ENCODE measurements around the gene PEMT.

PEMT gene

GRCh38 chr17:17520599-17521232, 70.8 kb downstream of the PEMT start:
- TF ChIP-seq CTCF (IDR thresholded peaks at IDR 0.05; ENCODE audit: control insufficient read depth, extremely low read depth, insufficient read depth) = no peak
- H3K4me3 ChIP-seq (ENCODE audit: low read depth, low read length) = no peak overlapping the region
- no peak for DNase-seq (ENCODE audit: low read depth)

- DNase-seq (ENCODE audit: low read depth) = no peak
- no peak overlapping the region for H3K4me3 ChIP-seq (ENCODE audit: low read depth, low read length)
Measured at GRCh38 chr17:17519886-17520285, 71.6 kb downstream of the PEMT start.

GRCh38 chr17:17518951-17519350, 72.6 kb downstream of the PEMT start:
- no peak for DNase-seq (ENCODE audit: low read depth)
- TF ChIP-seq CTCF (IDR thresholded peaks at IDR 0.05; ENCODE audit: control insufficient read depth, extremely low read depth, insufficient read depth) = no peak
- no peak overlapping the region for H3K4me3 ChIP-seq (ENCODE audit: low read depth, low read length)

More at GRCh38 chr17:17519886-17520285, 71.6 kb downstream of the PEMT start:
- TF ChIP-seq CTCF (IDR thresholded peaks at IDR 0.05; ENCODE audit: control insufficient read depth, extremely low read depth, insufficient read depth) = no peak

GRCh38 chr17:17518014-17518413, 73.5 kb downstream of the PEMT start:
- no peak for DNase-seq (ENCODE audit: low read depth)
- no peak overlapping the region for H3K4me3 ChIP-seq (ENCODE audit: low read depth, low read length)
- no peak for TF ChIP-seq CTCF (IDR thresholded peaks at IDR 0.05; ENCODE audit: control insufficient read depth, extremely low read depth, insufficient read depth)

GRCh38 chr17:17516941-17517720, 74.4 kb downstream of the PEMT start:
- no peak for TF ChIP-seq CTCF (IDR thresholded peaks at IDR 0.05; ENCODE audit: control insufficient read depth, extremely low read depth, insufficient read depth)
- DNase-seq (ENCODE audit: low read depth) = no peak

GRCh38 chr17:17515934-17516930, 75.3 kb downstream of the PEMT start:
- no peak overlapping the region for H3K4me3 ChIP-seq (ENCODE audit: low read depth, low read length)
- no peak for TF ChIP-seq CTCF (IDR thresholded peaks at IDR 0.05; ENCODE audit: control insufficient read depth, extremely low read depth, insufficient read depth)
- no peak for DNase-seq (ENCODE audit: low read depth)

More at GRCh38 chr17:17516941-17517720, 74.4 kb downstream of the PEMT start:
- H3K4me3 ChIP-seq (ENCODE audit: low read depth, low read length) = no peak overlapping the region
